H1 (cell line): ENCODE data around the gene ITSN1. TPM values are rescaled to one million over a fixed set of nuclear protein-coding genes. Genes with fewer than 3 reads are reported as not detected.

ENCODE experiments used
- CTCF ChIA-PET: fragments of 300-600 bp; sonication (Branson Sonifier 250); formaldehyde crosslinking; loops from one replicate; lab custom pipeline; 2021; ENCODE audit not compliant: partially characterized antibody; lab: Charles Lee
- POLR2A ChIA-PET: fragments of 300-600 bp; sonication (Branson Sonifier 250); formaldehyde crosslinking; loops from one replicate; lab custom pipeline; 2021; ENCODE audit warnings: inconsistent platforms; ENCODE audit not compliant: partially characterized antibody; lab: Charles Lee
- DNase-seq, 2 experiments: peaks; one replicate each; pipeline versions ENCODE4 v3.0.0 to v3.0.0-alpha.2; 2010 to 2022; ENCODE audit warnings: low spot score in 2 of 2, low read depth in 1 of 2, mixed read lengths in 1 of 2
- FAIRE-seq: peaks from 2 replicates; lab custom pipeline; 2011; peaks lifted over from hg19 to GRCh38; lab: Jason Lieb, UNC
- H2AFZ ChIP-seq: 2 replicates; pipeline ENCODE4 v1.8.1; 2012; ENCODE audit warnings: low read length, inconsistent platforms
- H2AK5ac ChIP-seq: 2 replicates; pipeline ENCODE4 v1.6.1; 2013; ENCODE audit warnings: low read depth, low read length
- H2BK120ac ChIP-seq: replicated peaks from 2 replicates; pipeline ENCODE3; 2013; ENCODE audit warnings: low read depth, low read length, inconsistent platforms
- H2BK12ac ChIP-seq: 2 replicates; pipeline ENCODE4 v1.6.1; 2013; ENCODE audit warnings: low read depth, low read length
- H2BK15ac ChIP-seq: 2 replicates; pipeline ENCODE4 v1.6.1; 2013; ENCODE audit warnings: low read length
- H2BK20ac ChIP-seq: 2 replicates; pipeline ENCODE4 v1.6.1; 2013; ENCODE audit warnings: low read length
- H2BK5ac ChIP-seq: 2 replicates; pipeline ENCODE4 v1.6.1; 2013; ENCODE audit warnings: low read depth, low read length
- H3K14ac ChIP-seq: 2 replicates; pipeline ENCODE4 v1.6.1; 2013; ENCODE audit warnings: inconsistent platforms; ENCODE audit not compliant: insufficient read length
- H3K18ac ChIP-seq: 2 replicates; pipeline ENCODE4 v1.6.1; 2013; ENCODE audit warnings: low read length; ENCODE audit errors: extremely low read depth
- H3K23ac ChIP-seq: 2 replicates; pipeline ENCODE4 v1.6.1; 2013; ENCODE audit warnings: inconsistent platforms; ENCODE audit not compliant: insufficient read length
- H3K23me2 ChIP-seq: 2 replicates; pipeline ENCODE4 v1.6.1; 2013; ENCODE audit warnings: low read depth, low read length
- H3K27ac ChIP-seq: 2 replicates; pipeline ENCODE4 v1.6.1; 2011; ENCODE audit warnings: low read depth, low read length, inconsistent platforms
- H3K27me3 ChIP-seq, 4 experiments: replicated peaks in 1 of 4; 1 replicate in 1 of 4; 2 replicates in 3 of 4; pipeline versions ENCODE4 v1.6.1 to v1.8.1; 2011 to 2013; ENCODE audit warnings: low read length in 3 of 4, mild to moderate bottlenecking in 3 of 4, inconsistent platforms in 2 of 4, mixed read lengths in 2 of 4, moderate library complexity in 1 of 4; ENCODE audit not compliant: control insufficient read depth in 3 of 4, insufficient read depth in 3 of 4; ENCODE audit errors: extremely low read depth in 1 of 4
- H3K36me3 ChIP-seq, 4 experiments: 2 replicates each; pipeline versions ENCODE4 v1.6.1 to v1.8.1; 2011 to 2013; ENCODE audit warnings: mild to moderate bottlenecking in 4 of 4, low read length in 3 of 4, moderate library complexity in 2 of 4, control low read depth in 1 of 4, inconsistent platforms in 1 of 4; ENCODE audit not compliant: insufficient read depth in 4 of 4, control insufficient read depth in 2 of 4
- H3K4ac ChIP-seq: replicated peaks from 2 replicates; pipeline ENCODE3; 2013; ENCODE audit warnings: low read length, low read depth, mixed read lengths, inconsistent platforms; ENCODE audit not compliant: insufficient read length
- H3K4me1 ChIP-seq, 4 experiments: replicated peaks in 1 of 4; 1 replicate in 1 of 4; 2 replicates in 3 of 4; pipeline versions ENCODE4 v1.6.1 to v1.8.1; 2011 to 2013; ENCODE audit warnings: low read length in 3 of 4, inconsistent platforms in 2 of 4, mixed read lengths in 1 of 4; ENCODE audit not compliant: insufficient read depth in 4 of 4, control insufficient read depth in 3 of 4
- H3K4me2 ChIP-seq, 2 experiments: 2 replicates each; pipeline versions ENCODE4 v1.6.1 to v1.8.1; 2011 to 2013; ENCODE audit warnings: low read depth in 2 of 2, low read length in 2 of 2, control low read depth in 1 of 2, inconsistent platforms in 1 of 2, mild to moderate bottlenecking in 1 of 2; ENCODE audit not compliant: insufficient read depth in 1 of 2
- H3K4me3 ChIP-seq, 4 experiments: fragments of 200-600, 300-600 bp in 1 of 4; sonication (generic), shearing (Covaris generic), sonication (Bioruptor Twin) in 1 of 4; 2 replicates each; pipeline versions ENCODE4 v1.5.1 to v1.8.1; 2011 to 2016; ENCODE audit warnings: low read length in 4 of 4, low read depth in 3 of 4, control low read depth in 2 of 4, inconsistent platforms in 2 of 4, mild to moderate bottlenecking in 2 of 4, mixed read lengths in 1 of 4, moderate library complexity in 1 of 4; ENCODE audit not compliant: insufficient read depth in 2 of 4; ENCODE audit errors: extremely low read depth in 1 of 4
- H3K56ac ChIP-seq: replicated peaks from 2 replicates; pipeline ENCODE3; 2013; ENCODE audit warnings: low read depth, mild to moderate bottlenecking, mixed read lengths, low read length, inconsistent platforms; ENCODE audit not compliant: insufficient read length
- H3K79me1 ChIP-seq: 2 replicates; pipeline ENCODE4 v1.6.1; 2013; ENCODE audit warnings: low read depth, low read length, control low read depth
- H3K79me2 ChIP-seq, 2 experiments: 2 replicates each; pipeline versions ENCODE4 v1.6.1 to v1.8.1; 2012 to 2013; ENCODE audit warnings: low read length in 2 of 2, mild to moderate bottlenecking in 2 of 2, inconsistent platforms in 1 of 2; ENCODE audit not compliant: insufficient read depth in 2 of 2, control insufficient read depth in 1 of 2
- H3K9ac ChIP-seq, 4 experiments: replicated peaks in 1 of 4; 1 replicate in 1 of 4; 2 replicates in 3 of 4; pipeline versions ENCODE4 v1.6.1 to v1.8.1; 2011 to 2013; ENCODE audit warnings: low read depth in 3 of 4, low read length in 3 of 4, control low read depth in 2 of 4, mild to moderate bottlenecking in 2 of 4, moderate library complexity in 2 of 4, inconsistent platforms in 1 of 4; ENCODE audit errors: extremely low read depth in 1 of 4
- H3K9me3 ChIP-seq, 2 experiments: 2 replicates each; pipeline versions ENCODE4 v1.6.1 to v1.8.1; 2012 to 2013; ENCODE audit warnings: mild to moderate bottlenecking in 2 of 2, moderate library complexity in 2 of 2, control low read depth in 1 of 2, inconsistent platforms in 1 of 2, low read depth in 1 of 2, low read length in 1 of 2, mixed read lengths in 1 of 2; ENCODE audit not compliant: insufficient read depth in 2 of 2
- H4K20me1 ChIP-seq, 2 experiments: replicated peaks in 1 of 2; 2 replicates each; pipeline versions ENCODE3 to v1.8.1; 2011 to 2013; ENCODE audit warnings: inconsistent platforms in 2 of 2, low read length in 2 of 2, mild to moderate bottlenecking in 1 of 2; ENCODE audit not compliant: insufficient read depth in 2 of 2, control insufficient read depth in 1 of 2
- H4K5ac ChIP-seq: 2 replicates; pipeline ENCODE4 v1.6.1; 2013; ENCODE audit warnings: low read length, low read depth, mixed read lengths, inconsistent platforms; ENCODE audit not compliant: insufficient read length
- H4K8ac ChIP-seq: 2 replicates; pipeline ENCODE4 v1.8.0; 2013; ENCODE audit warnings: mild to moderate bottlenecking, moderate library complexity, low read length, inconsistent platforms; ENCODE audit not compliant: insufficient read depth; ENCODE audit errors: extremely low read depth
- H4K91ac ChIP-seq: replicated peaks from 2 replicates; pipeline ENCODE3; 2013; ENCODE audit warnings: low read length, mixed read lengths, inconsistent platforms; ENCODE audit not compliant: insufficient read length
- ATF3 ChIP-seq: IDR thresholded peaks from 2 replicates; pipeline ENCODE4 v1.6.1; 2011; ENCODE audit warnings: low read depth, mild to moderate bottlenecking, low read length; ENCODE audit not compliant: insufficient read depth
- CEBPB ChIP-seq: IDR thresholded peaks from 2 replicates; pipeline ENCODE4 v1.6.1; 2012; ENCODE audit warnings: low read depth, low read length
- CHD1 ChIP-seq: IDR thresholded peaks from 2 replicates; pipeline ENCODE4 v1.6.1; 2012; ENCODE audit warnings: low read depth, low read length, improper control_type of control experiment
- GTF2F1 ChIP-seq: IDR thresholded peaks from 2 replicates; pipeline ENCODE4 v1.6.1; 2012; ENCODE audit warnings: low read depth, low read length, improper control_type of control experiment, borderline replicate concordance
- MAX ChIP-seq: IDR thresholded peaks from 2 replicates; pipeline ENCODE4 v1.6.1; 2012; ENCODE audit warnings: inconsistent platforms
- NANOG ChIP-seq: IDR thresholded peaks from 2 replicates; pipeline ENCODE4 v1.6.1; 2011; ENCODE audit warnings: low read length, low read depth, mild to moderate bottlenecking, inconsistent platforms; ENCODE audit not compliant: insufficient read depth, poor library complexity, severe bottlenecking
- RAD21 ChIP-seq, 2 experiments: IDR thresholded peaks in 1 of 2; conservative IDR thresholded peaks in 1 of 2; 2 replicates each; pipeline ENCODE4 v1.6.1; 2011; ENCODE audit warnings: low read depth in 2 of 2, low read length in 2 of 2, improper control_type of control experiment in 1 of 2, inconsistent platforms in 1 of 2, mild to moderate bottlenecking in 1 of 2, moderate library complexity in 1 of 2
- RXRA ChIP-seq: IDR thresholded peaks from 2 replicates; pipeline ENCODE4 v1.6.1; 2011; ENCODE audit warnings: low read depth, mild to moderate bottlenecking, low read length, moderate library complexity; ENCODE audit not compliant: insufficient read depth
- SIN3A ChIP-seq, 2 experiments: IDR thresholded peaks in 1 of 2; conservative IDR thresholded peaks in 1 of 2; 2 replicates each; pipeline ENCODE4 v1.6.1; 2011 to 2012; ENCODE audit warnings: low read length in 2 of 2, improper control_type of control experiment in 1 of 2, low read depth in 1 of 2, mild to moderate bottlenecking in 1 of 2
- SP1 ChIP-seq: IDR thresholded peaks from 2 replicates; pipeline ENCODE4 v1.6.1; 2011; ENCODE audit warnings: low read depth, low read length
- SP2 ChIP-seq: IDR thresholded peaks from 2 replicates; pipeline ENCODE4 v1.6.1; 2012; ENCODE audit warnings: mild to moderate bottlenecking, low read length, inconsistent platforms
- SRF ChIP-seq: IDR thresholded peaks from 2 replicates; pipeline ENCODE4 v1.6.1; 2011; ENCODE audit warnings: mild to moderate bottlenecking, low read depth, low read length, moderate library complexity
- TEAD4 ChIP-seq: IDR thresholded peaks from 2 replicates; pipeline ENCODE4 v1.6.1; 2012; ENCODE audit warnings: low read depth, low read length, inconsistent platforms, mixed read lengths
- WGBS, 2 experiments: shearing (Covaris generic) in 1 of 2; methylation state at CpG; one replicate each; pipeline versions ENCODE4 v1.1.6 to v1.1.7; 2013 to 2015; ENCODE audit warnings: low lambda C conversion rate in 2 of 2, mixed read lengths in 2 of 2, inconsistent platforms in 1 of 2, low coverage in 1 of 2, missing lambda C conversion rate in 1 of 2; ENCODE audit not compliant: insufficient replicate concordance in 2 of 2, insufficient coverage in 1 of 2, insufficient read length in 1 of 2; ENCODE audit errors: extremely low coverage in 1 of 2, missing lambda C conversion rate in 1 of 2; 5-methylcytosine and 5-hydroxymethylcytosine counted together
- polyA plus RNA-seq, 7 experiments: library from polyadenylated mRNA; depleted of rRNA in 3 of 7; stranded (reverse) in 5 of 7; unstranded in 2 of 7; fragments of >200 nt in 5 of 7; fragments of 200-250 nt in 2 of 7; gene quantifications; 1 replicate in 5 of 7; 2 replicates in 1 of 7; 4 replicates in 1 of 7; pipeline versions ENCODE4 v1.2.1 to v1.2.3, GENCODE V29; 2011 to 2013; ENCODE audit warnings: missing spikeins in 2 of 7, mixed read lengths in 2 of 7
- total RNA-seq: library from RNA; stranded (reverse); fragmentation: NEBNext Ultra II Directional; extraction: Animal tissue kit (Norgen Biotek cat#: 25700); gene quantifications from 2 replicates; pipeline ENCODE4 v1.2.1, GENCODE V29; 2021

ITSN1 gene
- total and polyA plus RNA-seq, 2 of the 8 experiments (the other 6 are each of a cell fraction or from before 2014, with no cell fraction given), result 60.8 to 78.1 TPM

DNA sequence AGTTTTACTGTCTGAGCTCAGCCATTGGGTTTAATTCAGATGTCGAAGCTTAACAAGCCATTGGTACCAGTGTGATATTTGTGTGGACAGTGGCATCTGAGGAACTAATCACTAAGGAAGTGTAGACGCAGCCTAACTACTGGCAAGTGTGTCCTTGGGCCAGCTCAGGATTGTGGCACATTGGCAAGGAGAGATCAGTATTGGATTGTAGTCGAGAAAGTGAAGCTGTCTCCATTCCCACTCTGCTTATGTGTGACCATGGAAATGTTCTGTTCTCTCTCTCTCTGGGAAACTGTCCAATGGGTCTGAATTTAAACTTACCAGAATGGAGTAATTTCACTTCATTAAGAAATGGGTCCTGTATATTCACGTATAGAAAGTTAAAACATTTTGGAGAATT is 112.2 kb downstream of the ITSN1 start:
- Histone ChIP-seq H2BK20ac (no peak overlapping the region), H3K79me1 (no peaks in the 10 kb centered on the region), H2AFZ (no peak overlapping the region), H3K4ac (no peak overlapping the region), H4K91ac (no peak overlapping the region), H3K14ac (no peak overlapping the region), H3K56ac (no peak overlapping the region), H3K18ac (no peak overlapping the region), H3K9me3 (no peaks in the 10 kb centered on the region), H3K36me3 (peaks cover 2 to 21% (median 8%) of the 10 kb centered on the region in 4 experiments; a peak in 6 of 8 replicates), H2BK120ac (no peak overlapping the region), H4K20me1 (peaks cover 2 to 4% of the 10 kb centered on the region in 2 experiments), H3K27me3 (no peaks in the 10 kb centered on the region), H3K9ac (no peak overlapping the region), H3K79me2 (no peaks in the 10 kb centered on the region), H4K5ac (no peak overlapping the region), H4K8ac (no peak overlapping the region), H3K23ac (no peak overlapping the region), H3K4me2 (no peak overlapping the region), H3K23me2 (no peaks in the 10 kb centered on the region), H2AK5ac (no peak overlapping the region), H2BK12ac (no peak overlapping the region), H3K4me1 (no peaks in the 10 kb centered on the region), H2BK5ac (no peak overlapping the region), H3K4me3 (no peak overlapping the region), H2BK15ac (no peak overlapping the region), H3K27ac (no peak overlapping the region)
- POLR2A ChIA-PET, result no interaction called here
- DNase-seq (no peak), FAIRE-seq (peak; percentile 55)
- no peak for TF ChIP-seq CHD1
- no peak for TF ChIP-seq MAX
- TF ChIP-seq SP1, result no peak
- no peak for TF ChIP-seq RAD21 (IDR thresholded peaks at IDR 0.05 in 1 of 2, conservative IDR thresholded peaks at IDR 0.05 in 1 of 2; ENCODE audit: low read depth in 2 of 2, low read length in 2 of 2)
- no peak for TF ChIP-seq GTF2F1
- TF ChIP-seq SP2, result no peak
- no peak for TF ChIP-seq SIN3A (conservative IDR thresholded peaks at IDR 0.05 in 1 of 2, IDR thresholded peaks at IDR 0.05 in 1 of 2; ENCODE audit: low read depth in 1 of 2, low read length in 2 of 2)
- TF ChIP-seq RXRA, result no peak
- no peak for TF ChIP-seq NANOG
- no peak for TF ChIP-seq CEBPB
- no peak for TF ChIP-seq TEAD4
- TF ChIP-seq ATF3, result no peak
- no peak for TF ChIP-seq SRF
- WGBS, 2 experiments, result 90% methylated on average over 4 of the region's 4 CpGs; no CpG with 5 or more reads in 1 of the 2 experiments
- CTCF ChIA-PET, result no interaction called here
